ENCODE results near the gene CCDC102A.

- TF ChIP-seq POLR2A (IDR thresholded peaks at IDR 0.05; ENCODE audit: low read depth, low read length) (no peak), CTCF (IDR thresholded peaks at IDR 0.05; ENCODE audit: extremely low read depth in 1 of 2, insufficient read depth in 1 of 2, low read depth in 1 of 2, low read length in 2 of 2) (no peak), EZH2 (IDR thresholded peaks at IDR 0.05; ENCODE audit: borderline replicate concordance, low read depth, low read length, severe bottlenecking) (no peak), FOS (IDR thresholded peaks at IDR 0.05; ENCODE audit: borderline replicate concordance, insufficient read depth, low read length) (no peak), MAX (IDR thresholded peaks at IDR 0.05; ENCODE audit: insufficient read depth, insufficient read length) (no peak), GATA2 (IDR thresholded peaks at IDR 0.05; ENCODE audit: insufficient read depth, insufficient read length, low read depth, low read length) (no peak), MYC (IDR thresholded peaks at IDR 0.05; ENCODE audit: low read depth, low read length) (no peak)
These were observed 55.6 kb downstream of the CCDC102A start for GRCh38 chr16:57480754-57481230.

Data from endothelial cell of umbilical vein (primary cell).